NCI-H2107 treated with DMSO at 0.1 percent for 48 hours (cell line): Measurements from ENCODE around the gene SOX4.

Source experiments
- DNase-seq: peaks from one replicate; lab custom pipeline; 2025; ENCODE audit not compliant: unreplicated experiment; lab: John Stamatoyannopoulos, UW

The SOX4 gene

GRCh38 chr6:21593927-21594415, 420 bp downstream of the SOX4 start:
- DNase-seq = no peak

GRCh38 chr6:21594416-21595281, 1.1 kb downstream of the SOX4 start:
- no peak for DNase-seq

DNA sequence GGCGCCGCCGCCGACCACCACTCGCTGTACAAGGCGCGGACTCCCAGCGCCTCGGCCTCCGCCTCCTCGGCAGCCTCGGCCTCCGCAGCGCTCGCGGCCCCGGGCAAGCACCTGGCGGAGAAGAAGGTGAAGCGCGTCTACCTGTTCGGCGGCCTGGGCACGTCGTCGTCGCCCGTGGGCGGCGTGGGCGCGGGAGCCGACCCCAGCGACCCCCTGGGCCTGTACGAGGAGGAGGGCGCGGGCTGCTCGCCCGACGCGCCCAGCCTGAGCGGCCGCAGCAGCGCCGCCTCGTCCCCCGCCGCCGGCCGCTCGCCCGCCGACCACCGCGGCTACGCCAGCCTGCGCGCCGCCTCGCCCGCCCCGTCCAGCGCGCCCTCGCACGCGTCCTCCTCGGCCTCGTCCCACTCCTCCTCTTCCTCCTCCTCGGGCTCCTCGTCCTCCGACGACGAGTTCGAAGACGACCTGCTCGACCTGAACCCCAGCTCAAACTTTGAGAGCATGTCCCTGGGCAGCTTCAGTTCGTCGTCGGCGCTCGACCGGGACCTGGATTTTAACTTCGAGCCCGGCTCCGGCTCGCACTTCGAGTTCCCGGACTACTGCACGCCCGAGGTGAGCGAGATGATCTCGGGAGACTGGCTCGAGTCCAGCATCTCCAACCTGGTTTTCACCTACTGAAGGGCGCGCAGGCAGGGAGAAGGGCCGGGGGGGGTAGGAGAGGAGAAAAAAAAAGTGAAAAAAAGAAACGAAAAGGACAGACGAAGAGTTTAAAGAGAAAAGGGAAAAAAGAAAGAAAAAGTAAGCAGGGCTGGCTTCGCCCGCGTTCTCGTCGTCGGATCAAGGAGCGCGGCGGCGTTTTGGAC, 2.0 kb downstream of the SOX4 start:
- no peak for DNase-seq

- DNase-seq = no peak
Observed at GRCh38 chr6:21596145-21596948, 2.8 kb downstream of the SOX4 start.

DNA sequence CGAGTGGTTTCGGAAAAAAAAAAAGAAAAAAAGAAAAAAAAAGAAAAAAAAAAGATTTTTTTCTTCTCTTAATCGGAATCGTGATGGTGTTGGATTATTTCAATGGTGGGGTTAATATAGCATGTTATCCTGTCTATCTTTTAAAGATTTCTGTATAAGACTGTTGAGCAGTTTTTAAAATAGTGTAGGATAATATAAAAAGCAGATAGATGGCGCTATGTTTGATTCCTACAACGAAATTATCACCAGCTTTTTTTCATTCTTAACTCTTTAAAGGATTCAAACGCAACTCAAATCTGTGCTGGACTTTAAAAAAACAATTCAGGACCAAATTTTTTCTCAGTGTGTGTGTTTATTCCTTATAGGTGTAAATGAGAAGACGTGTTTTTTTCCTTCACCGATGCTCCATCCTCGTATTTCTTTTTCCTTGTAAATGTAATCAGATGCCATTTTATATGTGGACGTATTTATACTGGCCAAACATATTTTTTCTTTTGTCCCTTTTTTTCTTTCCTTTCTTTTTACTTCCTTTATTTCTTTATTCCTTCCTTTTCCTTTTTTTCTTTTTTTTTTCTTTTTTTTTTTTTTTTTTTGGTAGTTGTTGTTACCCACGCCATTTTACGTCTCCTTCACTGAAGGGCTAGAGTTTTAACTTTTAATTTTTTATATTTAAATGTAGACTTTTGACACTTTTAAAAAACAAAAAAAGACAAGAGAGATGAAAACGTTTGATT, 3.6 kb downstream of the SOX4 start:
- DNase-seq = peak; percentile 71

DNA sequence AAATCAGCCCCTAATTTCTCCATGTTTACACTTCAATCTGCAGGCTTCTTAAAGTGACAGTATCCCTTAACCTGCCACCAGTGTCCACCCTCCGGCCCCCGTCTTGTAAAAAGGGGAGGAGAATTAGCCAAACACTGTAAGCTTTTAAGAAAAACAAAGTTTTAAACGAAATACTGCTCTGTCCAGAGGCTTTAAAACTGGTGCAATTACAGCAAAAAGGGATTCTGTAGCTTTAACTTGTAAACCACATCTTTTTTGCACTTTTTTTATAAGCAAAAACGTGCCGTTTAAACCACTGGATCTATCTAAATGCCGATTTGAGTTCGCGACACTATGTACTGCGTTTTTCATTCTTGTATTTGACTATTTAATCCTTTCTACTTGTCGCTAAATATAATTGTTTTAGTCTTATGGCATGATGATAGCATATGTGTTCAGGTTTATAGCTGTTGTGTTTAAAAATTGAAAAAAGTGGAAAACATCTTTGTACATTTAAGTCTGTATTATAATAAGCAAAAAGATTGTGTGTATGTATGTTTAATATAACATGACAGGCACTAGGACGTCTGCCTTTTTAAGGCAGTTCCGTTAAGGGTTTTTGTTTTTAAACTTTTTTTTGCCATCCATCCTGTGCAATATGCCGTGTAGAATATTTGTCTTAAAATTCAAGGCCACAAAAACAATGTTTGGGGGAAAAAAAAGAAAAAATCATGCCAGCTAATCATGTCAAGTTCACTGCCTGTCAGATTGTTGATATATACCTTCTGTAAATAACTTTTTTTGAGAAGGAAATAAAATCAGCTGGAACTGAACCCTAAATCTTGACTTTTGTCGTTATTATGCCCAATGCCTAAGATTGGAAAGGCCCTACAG, 4.5 kb downstream of the SOX4 start:
- no peak for DNase-seq

DNA sequence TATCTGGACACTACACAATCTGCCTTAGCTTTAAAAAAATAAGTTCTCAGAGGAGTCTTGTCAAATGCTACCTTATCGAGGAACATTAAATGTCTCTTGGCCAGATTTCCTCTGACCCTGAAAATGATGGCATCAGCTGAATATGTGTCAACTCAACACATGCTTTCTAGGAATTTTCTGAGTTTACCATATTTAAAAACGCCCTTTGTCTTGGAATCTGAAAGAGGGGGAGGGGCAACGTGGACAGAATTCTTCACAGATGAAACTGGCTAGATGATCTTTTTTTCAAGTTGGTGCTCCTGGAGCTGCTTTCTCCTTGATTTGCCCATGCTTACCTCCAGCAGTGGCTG, 5.1 kb downstream of the SOX4 start:
- DNase-seq = no peak

DNA sequence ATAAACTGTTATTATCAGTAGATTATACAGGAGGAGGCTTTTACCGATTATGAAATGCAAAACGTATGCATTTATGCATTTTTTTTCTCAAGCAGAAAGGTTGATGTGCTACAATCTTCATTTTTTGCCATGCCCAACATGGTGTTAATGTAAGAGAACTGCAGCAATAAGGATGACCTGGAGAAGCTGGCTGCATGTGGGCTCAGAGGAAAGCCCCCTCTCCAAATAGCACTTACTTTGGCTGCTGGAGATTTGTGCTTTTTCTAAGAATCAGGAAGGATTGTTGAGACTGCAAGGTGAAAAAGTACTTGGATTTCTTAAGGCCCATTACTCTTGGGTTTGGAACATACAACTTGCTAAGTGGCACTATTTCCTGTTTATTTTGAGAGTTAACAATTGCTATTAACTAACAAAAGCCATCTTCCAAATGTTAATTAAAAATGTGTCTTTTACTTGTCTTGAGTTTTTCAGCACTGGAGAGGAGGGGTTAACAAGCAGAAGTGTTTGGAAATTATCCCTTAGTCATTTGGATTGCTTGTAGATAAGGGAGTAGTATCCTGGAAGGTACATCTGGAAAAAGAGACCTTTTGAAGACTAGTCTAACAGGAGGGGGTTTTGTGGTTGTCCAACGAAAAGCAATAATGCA, 5.6 kb downstream of the SOX4 start:
- no peak for DNase-seq

GRCh38 chr6:21601339-21601923, 7.9 kb downstream of the SOX4 start:
- DNase-seq = no peak

DNA sequence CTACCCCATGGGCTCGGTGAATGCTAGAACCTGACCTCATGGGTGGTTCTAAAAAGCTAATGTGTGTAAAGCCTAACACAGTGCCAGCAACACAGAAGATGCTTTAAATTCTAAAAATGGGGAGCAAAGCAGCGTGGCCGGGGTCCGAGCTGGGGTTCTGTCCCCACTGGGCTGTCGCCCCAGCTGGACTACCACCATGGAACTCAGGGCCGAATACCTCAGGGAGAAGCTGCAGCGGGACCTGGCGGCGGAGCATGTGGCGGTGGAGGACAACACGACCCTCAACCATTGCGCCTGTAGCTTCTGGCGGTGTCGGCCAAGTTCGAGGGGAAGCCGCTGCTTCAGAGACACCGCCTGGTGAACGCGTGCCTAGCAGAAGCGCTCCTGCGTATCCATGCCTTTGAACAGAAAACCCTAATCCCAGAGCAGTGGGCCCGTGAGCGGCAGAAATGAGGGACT, 8.4 kb downstream of the SOX4 start:
- DNase-seq = no peak

DNA sequence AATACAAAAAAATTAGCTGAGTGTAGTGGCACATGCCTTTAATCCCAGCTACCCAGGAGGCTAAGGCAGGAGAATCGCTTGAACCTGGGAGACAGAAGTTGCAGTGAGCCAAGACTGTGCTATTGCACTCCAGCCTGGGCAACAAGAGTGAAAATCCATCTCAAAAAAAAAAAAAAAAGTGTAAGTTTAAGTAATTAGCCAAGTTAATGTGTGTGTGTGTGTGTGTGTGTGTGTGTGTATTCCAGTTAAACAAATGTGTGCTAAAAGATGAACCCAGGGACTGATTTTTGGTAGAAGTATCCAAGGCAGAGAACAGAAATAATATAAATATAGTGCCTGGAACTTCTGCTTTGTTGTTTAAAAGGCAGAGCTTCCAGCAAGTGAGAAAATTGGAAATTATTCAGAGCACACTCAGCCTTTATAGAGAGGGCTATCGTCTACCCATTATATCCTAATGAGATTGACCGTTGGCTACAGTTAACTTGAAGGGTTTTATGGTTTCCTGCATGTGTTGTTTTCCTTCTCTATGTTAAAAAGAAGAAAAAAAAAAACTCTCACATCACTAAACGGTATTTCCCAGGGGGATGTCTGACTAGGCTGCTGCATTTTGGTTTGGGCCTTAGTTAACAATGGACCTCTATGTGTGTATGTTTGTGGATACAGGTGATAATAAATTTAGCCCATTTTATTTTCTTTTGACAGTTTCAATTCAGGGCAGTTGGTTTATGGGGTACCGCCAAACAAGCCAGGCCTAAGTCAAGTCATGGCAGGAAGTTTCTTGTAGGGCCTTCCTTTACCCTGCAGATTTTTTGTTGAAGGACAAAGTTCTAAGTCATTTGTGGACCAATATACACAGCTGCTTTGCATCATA, 9.8 kb downstream of the SOX4 start:
- no peak for DNase-seq

DNA sequence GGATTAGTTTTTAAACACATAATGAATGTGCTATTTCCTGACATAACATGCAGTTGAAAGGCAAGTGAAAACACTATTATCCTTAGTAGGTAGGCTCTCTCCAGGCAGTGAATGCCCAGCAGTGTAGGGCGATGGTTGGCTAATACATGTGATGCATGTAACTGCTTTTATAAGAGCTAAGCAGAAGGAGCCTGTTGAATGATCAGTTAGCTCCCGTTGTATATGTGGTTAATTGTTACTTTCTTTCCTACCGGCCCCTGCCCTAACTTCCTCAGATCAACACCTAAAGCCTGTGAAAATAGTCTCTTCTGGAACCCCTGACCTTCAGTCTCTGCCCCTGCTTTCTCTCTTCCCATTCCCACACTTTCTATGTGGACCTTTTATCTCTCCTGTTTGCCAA, 10.5 kb downstream of the SOX4 start:
- DNase-seq = no peak

- no peak for DNase-seq
Observed at GRCh38 chr6:21605166-21605565, 11.6 kb downstream of the SOX4 start.

GRCh38 chr6:21608601-21609000, 15.1 kb downstream of the SOX4 start:
- no peak for DNase-seq

DNA sequence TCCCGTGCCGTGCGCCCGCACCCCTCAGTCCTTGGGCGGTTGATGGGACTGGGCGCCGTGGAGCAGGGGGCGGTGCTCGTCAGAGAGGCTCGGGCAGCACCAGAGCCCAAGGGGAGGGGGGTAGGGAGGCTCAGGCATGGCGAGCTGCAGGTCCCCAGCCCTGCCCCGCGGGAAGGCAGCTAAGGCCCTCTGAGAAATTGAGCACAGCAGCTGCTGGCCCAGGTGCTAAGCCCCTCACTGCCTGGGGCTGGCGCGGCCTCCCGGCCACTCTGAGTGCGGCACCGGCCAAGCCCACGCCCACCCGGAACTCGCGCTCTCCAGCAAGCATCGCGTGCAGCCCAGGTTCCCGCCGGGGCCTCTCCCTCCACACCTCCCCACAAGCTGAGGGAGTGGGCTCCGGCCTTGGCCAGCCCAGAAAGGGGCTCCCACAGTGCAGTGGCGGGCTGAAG, 16.4 kb downstream of the SOX4 start:
- no peak for DNase-seq

GRCh38 chr6:21610341-21610740, 16.8 kb downstream of the SOX4 start:
- DNase-seq = no peak

- DNase-seq = no peak
Observed at GRCh38 chr6:21611485-21611884, 17.9 kb downstream of the SOX4 start.
